BLaER1 treated with 17β-estradiol and CSF1 and Interleukin-3, amounts not matched to agents 10 nM and 100 nM (cell line): ENCODE results near the gene NEDD4L.
A peak's percentile ranks its signal among the peaks of the same experiment; 100 is the strongest.

Experiments
- H3K27ac ChIP-seq, 11 experiments: shearing (Covaris generic); formaldehyde crosslinking; 2 replicates each; pipeline ENCODE4 v1.8.1; 2022
- H3K27me3 ChIP-seq, 11 experiments: shearing (Covaris generic); formaldehyde crosslinking; 2 replicates each; pipeline ENCODE4 v1.8.1; 2022
- H3K36me3 ChIP-seq, 11 experiments: shearing (Covaris generic); formaldehyde crosslinking; 2 replicates each; pipeline ENCODE4 v1.8.1; 2022
- H3K4me1 ChIP-seq, 10 experiments: shearing (Covaris generic); formaldehyde crosslinking; 2 replicates each; pipeline ENCODE4 v1.8.1; 2022
- H3K4me2 ChIP-seq, 11 experiments: shearing (Covaris generic); formaldehyde crosslinking; 2 replicates each; pipeline ENCODE4 v1.8.1; 2022
- H3K4me3 ChIP-seq, 10 experiments: shearing (Covaris generic); formaldehyde crosslinking; 2 replicates each; pipeline ENCODE4 v1.8.1; 2022
- H3K9ac ChIP-seq, 11 experiments: shearing (Covaris generic); formaldehyde crosslinking; 2 replicates each; pipeline ENCODE4 v1.8.1; 2022
- H3K9me3 ChIP-seq, 11 experiments: shearing (Covaris generic); formaldehyde crosslinking; replicated peaks in 1 of 11; 2 replicates each; pipeline ENCODE4 v1.8.1; 2022
- H4K20me1 ChIP-seq, 11 experiments: shearing (Covaris generic); formaldehyde crosslinking; 2 replicates each; pipeline ENCODE4 v1.8.1; 2022
- Cebpa-rat ChIP-seq, 11 experiments: shearing (Covaris generic); IDR thresholded peaks; 2 replicates each; pipeline ENCODE4 v1.8.1; 2022

The NEDD4L gene

GRCh38 chr18:58195278-58195765, 151.3 kb downstream of the NEDD4L start:
- H3K27ac ChIP-seq, result peak overlapping the region in 3 of 11 experiments; percentile 31 to 53 (median 50); a peak in 4 of 22 replicates
- H3K4me3 ChIP-seq, result peak overlapping the region in 7 of 10 experiments; percentile 21 to 67 (median 48); a peak in 10 of 20 replicates
- no peak for TF ChIP-seq Cebpa-rat (IDR thresholded peaks at IDR 0.05)
- peaks cover 17 to 38% (median 21%) of the 10 kb centered on the region in 10 experiments; a peak in 15 of 20 replicates for H3K4me1 ChIP-seq
- no peaks in the 10 kb centered on the region for H3K36me3 ChIP-seq
- H4K20me1 ChIP-seq, result peaks cover 0 to 80% (median 4%) of the 10 kb centered on the region in 11 experiments; a peak in 10 of 22 replicates
- peaks cover 0 to 11% (median 0%) of the 10 kb centered on the region in 11 experiments; a peak in 3 of 22 replicates for H3K27me3 ChIP-seq
- peak overlapping the region; percentile 47 to 95 (median 70); a peak in 21 of 22 replicates for H3K4me2 ChIP-seq
- H3K9me3 ChIP-seq, result no peaks in the 10 kb centered on the region
- peak overlapping the region in 5 of 11 experiments; percentile 32 to 58 (median 48); a peak in 10 of 22 replicates for H3K9ac ChIP-seq

- H3K4me3 ChIP-seq, result peak overlapping the region in 2 of 10 experiments; percentile 52 to 62; a peak in 3 of 20 replicates
- H3K27me3 ChIP-seq, result peaks cover 0 to 11% (median 0%) of the 10 kb centered on the region in 11 experiments; a peak in 3 of 22 replicates
- no peak overlapping the region for H3K9ac ChIP-seq
- H3K27ac ChIP-seq, result no peak overlapping the region
- TF ChIP-seq Cebpa-rat (IDR thresholded peaks at IDR 0.05), result no peak
- H3K9me3 ChIP-seq, result no peaks in the 10 kb centered on the region
- H3K4me1 ChIP-seq, result peaks cover 17 to 33% (median 21%) of the 10 kb centered on the region in 10 experiments; a peak in 15 of 20 replicates
- peaks cover 0 to 80% (median 4%) of the 10 kb centered on the region in 11 experiments; a peak in 10 of 22 replicates for H4K20me1 ChIP-seq
- H3K4me2 ChIP-seq, result peak overlapping the region in 4 of 11 experiments; percentile 78 to 95 (median 83); a peak in 9 of 22 replicates
- H3K36me3 ChIP-seq, result no peaks in the 10 kb centered on the region
These were observed 152.1 kb downstream of the NEDD4L start for GRCh38 chr18:58196164-58196563.

GRCh38 chr18:58196881-58197872, 153.2 kb downstream of the NEDD4L start:
- H3K9ac ChIP-seq, result no peak overlapping the region
- H3K27ac ChIP-seq, result no peak overlapping the region
- H3K9me3 ChIP-seq, result no peaks in the 10 kb centered on the region
- H3K27me3 ChIP-seq, result peaks cover 0 to 11% (median 0%) of the 10 kb centered on the region in 11 experiments; a peak in 3 of 22 replicates
- H3K4me2 ChIP-seq, result peak overlapping the region in 5 of 11 experiments; percentile 8 to 85 (median 20); a peak in 9 of 22 replicates
- TF ChIP-seq Cebpa-rat (IDR thresholded peaks at IDR 0.05), result no peak
- H3K4me3 ChIP-seq, result no peak overlapping the region
- no peaks in the 10 kb centered on the region for H3K36me3 ChIP-seq
- peaks cover 0 to 73% (median 4%) of the 10 kb centered on the region in 11 experiments; a peak in 10 of 22 replicates for H4K20me1 ChIP-seq
- peaks cover 19 to 36% (median 23%) of the 10 kb centered on the region in 10 experiments; a peak in 15 of 20 replicates for H3K4me1 ChIP-seq

GRCh38 chr18:58201268-58201667, 157.2 kb downstream of the NEDD4L start:
- H4K20me1 ChIP-seq, result peaks cover 0 to 38% (median 5%) of the 10 kb centered on the region in 11 experiments; a peak in 8 of 22 replicates
- no peak overlapping the region for H3K4me3 ChIP-seq
- TF ChIP-seq Cebpa-rat (IDR thresholded peaks at IDR 0.05), result no peak
- no peak overlapping the region for H3K9ac ChIP-seq
- H3K4me1 ChIP-seq, result peaks cover 9 to 37% (median 13%) of the 10 kb centered on the region in 10 experiments; a peak in 15 of 20 replicates
- H3K4me2 ChIP-seq, result no peak overlapping the region
- no peaks in the 10 kb centered on the region for H3K9me3 ChIP-seq
- no peaks in the 10 kb centered on the region for H3K27me3 ChIP-seq
- H3K36me3 ChIP-seq, result no peaks in the 10 kb centered on the region
- H3K27ac ChIP-seq, result no peak overlapping the region

GRCh38 chr18:58201733-58202730, 158.0 kb downstream of the NEDD4L start:
- TF ChIP-seq Cebpa-rat (IDR thresholded peaks at IDR 0.05), result no peak
- H3K9ac ChIP-seq, result no peak overlapping the region
- H4K20me1 ChIP-seq, result peaks cover 0 to 31% (median 5%) of the 10 kb centered on the region in 11 experiments; a peak in 8 of 22 replicates
- no peak overlapping the region for H3K4me3 ChIP-seq
- H3K27ac ChIP-seq, result no peak overlapping the region
- no peaks in the 10 kb centered on the region for H3K36me3 ChIP-seq
- no peaks in the 10 kb centered on the region for H3K9me3 ChIP-seq
- H3K4me1 ChIP-seq, result peaks cover 7 to 34% (median 9%) of the 10 kb centered on the region in 10 experiments; a peak in 15 of 20 replicates
- H3K4me2 ChIP-seq, result peak overlapping the region in 5 of 11 experiments; percentile 4 to 46 (median 40); a peak in 5 of 22 replicates
- H3K27me3 ChIP-seq, result no peaks in the 10 kb centered on the region

- Histone ChIP-seq H4K20me1 (peaks cover 0 to 16% (median 0%) of the 10 kb centered on the region in 11 experiments; a peak in 2 of 22 replicates), H3K27ac (no peak overlapping the region), H3K4me2 (peak overlapping the region in 3 of 11 experiments; percentile 11 to 24 (median 15); a peak in 3 of 22 replicates), H3K27me3 (no peaks in the 10 kb centered on the region), H3K36me3 (no peaks in the 10 kb centered on the region), H3K4me1 (peaks cover 15 to 53% (median 21%) of the 10 kb centered on the region in 10 experiments), H3K4me3 (no peak overlapping the region), H3K9ac (no peak overlapping the region), H3K9me3 (no peaks in the 10 kb centered on the region)
- TF ChIP-seq Cebpa-rat (IDR thresholded peaks at IDR 0.05), result no peak
These were observed 160.9 kb downstream of the NEDD4L start for GRCh38 chr18:58204776-58205442.

- no peak overlapping the region for H3K27ac ChIP-seq
- TF ChIP-seq Cebpa-rat (IDR thresholded peaks at IDR 0.05), result no peak
- H3K4me2 ChIP-seq, result peak overlapping the region in 4 of 11 experiments; percentile 11 to 28 (median 20); a peak in 4 of 22 replicates
- H3K27me3 ChIP-seq, result no peaks in the 10 kb centered on the region
- no peaks in the 10 kb centered on the region for H3K9me3 ChIP-seq
- H3K4me3 ChIP-seq, result no peak overlapping the region
- H3K36me3 ChIP-seq, result no peaks in the 10 kb centered on the region
- no peak overlapping the region for H3K9ac ChIP-seq
- peaks cover 15 to 54% (median 21%) of the 10 kb centered on the region in 10 experiments for H3K4me1 ChIP-seq
- peaks cover 0 to 10% (median 0%) of the 10 kb centered on the region in 11 experiments; a peak in 2 of 22 replicates for H4K20me1 ChIP-seq
These were observed 161.6 kb downstream of the NEDD4L start for GRCh38 chr18:58205443-58206160.
